ENCODE data around the gene DPM2. TPM values are rescaled to one million over a fixed set of nuclear protein-coding genes. Genes with fewer than 3 reads are reported as not detected.
A peak's percentile ranks its signal among the peaks of the same experiment; 100 is the strongest.

DPM2 gene
- total RNA-seq, 4 donors from 2014 or later: 6.7 to 33.1 (median 15.9) TPM

DNA sequence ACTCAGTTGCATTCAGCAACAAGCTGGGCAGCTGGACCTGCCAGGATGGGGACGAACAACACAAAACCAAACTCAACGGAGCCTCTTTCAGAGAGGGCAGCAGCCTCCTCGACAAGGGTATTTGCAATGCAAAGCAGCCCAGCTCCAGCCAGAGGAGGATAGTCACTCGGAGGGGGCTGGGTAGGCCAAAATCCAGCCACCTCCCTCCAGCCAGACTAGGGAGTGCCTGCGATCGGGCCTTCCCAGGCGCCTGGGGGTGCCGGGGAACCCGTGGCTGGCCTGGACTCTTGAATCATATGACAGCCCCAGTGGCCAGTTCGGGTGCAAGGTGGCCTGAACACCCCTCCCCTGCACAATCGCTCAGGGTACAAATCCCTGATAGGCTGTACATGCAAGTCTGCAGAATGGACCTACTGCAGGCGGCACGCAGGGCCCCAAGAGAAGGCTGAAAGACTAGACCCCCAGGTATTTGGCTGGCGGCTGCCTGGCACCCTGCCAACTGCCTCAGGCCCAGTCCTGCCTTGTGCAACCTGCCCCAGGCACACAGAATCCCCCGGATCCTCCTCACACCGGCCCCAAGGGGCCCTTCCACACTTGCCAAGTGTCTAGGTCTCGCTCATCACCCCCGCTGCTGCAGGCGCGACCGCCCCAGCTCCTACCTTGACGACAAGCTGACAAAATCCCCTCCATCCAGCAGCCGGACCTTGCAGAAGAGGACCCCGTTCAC, 41.8 kb upstream of the DPM2 start:
- peak in 1 of 2 donors; percentile 11 for TF ChIP-seq POLR2A (IDR thresholded peaks at IDR 0.05)
- TF ChIP-seq, protein P1, sequence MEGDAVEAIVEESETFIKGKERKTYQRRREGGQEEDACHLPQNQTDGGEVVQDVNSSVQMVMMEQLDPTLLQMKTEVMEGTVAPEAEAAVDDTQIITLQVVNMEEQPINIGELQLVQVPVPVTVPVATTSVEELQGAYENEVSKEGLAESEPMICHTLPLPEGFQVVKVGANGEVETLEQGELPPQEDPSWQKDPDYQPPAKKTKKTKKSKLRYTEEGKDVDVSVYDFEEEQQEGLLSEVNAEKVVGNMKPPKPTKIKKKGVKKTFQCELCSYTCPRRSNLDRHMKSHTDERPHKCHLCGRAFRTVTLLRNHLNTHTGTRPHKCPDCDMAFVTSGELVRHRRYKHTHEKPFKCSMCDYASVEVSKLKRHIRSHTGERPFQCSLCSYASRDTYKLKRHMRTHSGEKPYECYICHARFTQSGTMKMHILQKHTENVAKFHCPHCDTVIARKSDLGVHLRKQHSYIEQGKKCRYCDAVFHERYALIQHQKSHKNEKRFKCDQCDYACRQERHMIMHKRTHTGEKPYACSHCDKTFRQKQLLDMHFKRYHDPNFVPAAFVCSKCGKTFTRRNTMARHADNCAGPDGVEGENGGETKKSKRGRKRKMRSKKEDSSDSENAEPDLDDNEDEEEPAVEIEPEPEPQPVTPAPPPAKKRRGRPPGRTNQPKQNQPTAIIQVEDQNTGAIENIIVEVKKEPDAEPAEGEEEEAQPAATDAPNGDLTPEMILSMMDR (IDR thresholded peaks at IDR 0.05): no peak
- peak overlapping the region; percentile 68 to 75 for H3K4me3 ChIP-seq
- H3K9me3 ChIP-seq: no peaks in the 10 kb centered on the region
- no peaks in the 10 kb centered on the region for H3K27me3 ChIP-seq
- H3K36me3 ChIP-seq: no peaks in the 10 kb centered on the region
- H3K4me1 ChIP-seq: peaks cover 7 to 31% of the 10 kb centered on the region in 2 donors
- intact Hi-C loops (cut with DNase I; ENCODE audit: low total_unique reads): no loop called here
- DNase-seq: peak; percentile 61 to 65
- peak overlapping the region; percentile 86 to 91 for H3K27ac ChIP-seq

DNA sequence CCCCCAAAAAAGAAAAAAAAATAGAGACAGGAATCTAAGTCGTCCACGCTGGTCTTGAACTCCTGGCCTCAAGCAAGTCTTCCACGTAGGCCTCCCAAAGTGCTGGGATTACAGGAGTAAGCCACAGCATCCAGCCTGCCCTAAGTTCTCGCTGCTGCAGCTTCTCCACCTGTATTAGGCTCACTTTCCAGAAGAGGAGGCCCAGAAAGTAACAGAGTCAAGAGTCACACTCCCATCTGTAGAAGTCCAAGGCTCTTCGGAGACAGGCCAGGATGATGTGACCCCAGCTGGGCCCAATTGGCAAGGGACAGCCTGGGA, 41.3 kb upstream of the DPM2 start:
- Histone ChIP-seq H3K9me3 (no peaks in the 10 kb centered on the region), H3K4me1 (peaks cover 7 to 36% of the 10 kb centered on the region in 2 donors), H3K27me3 (no peaks in the 10 kb centered on the region), H3K4me3 (peak overlapping the region; percentile 68 to 75), H3K27ac (peak overlapping the region; percentile 86 to 91), H3K36me3 (no peaks in the 10 kb centered on the region)
- TF ChIP-seq POLR2A (IDR thresholded peaks at IDR 0.05): no peak
- TF ChIP-seq, protein P1 (IDR thresholded peaks at IDR 0.05): no peak
- intact Hi-C loops (cut with DNase I; ENCODE audit: low total_unique reads): no loop called here
- DNase-seq: peak in 1 of 2 donors; percentile 30

DNA sequence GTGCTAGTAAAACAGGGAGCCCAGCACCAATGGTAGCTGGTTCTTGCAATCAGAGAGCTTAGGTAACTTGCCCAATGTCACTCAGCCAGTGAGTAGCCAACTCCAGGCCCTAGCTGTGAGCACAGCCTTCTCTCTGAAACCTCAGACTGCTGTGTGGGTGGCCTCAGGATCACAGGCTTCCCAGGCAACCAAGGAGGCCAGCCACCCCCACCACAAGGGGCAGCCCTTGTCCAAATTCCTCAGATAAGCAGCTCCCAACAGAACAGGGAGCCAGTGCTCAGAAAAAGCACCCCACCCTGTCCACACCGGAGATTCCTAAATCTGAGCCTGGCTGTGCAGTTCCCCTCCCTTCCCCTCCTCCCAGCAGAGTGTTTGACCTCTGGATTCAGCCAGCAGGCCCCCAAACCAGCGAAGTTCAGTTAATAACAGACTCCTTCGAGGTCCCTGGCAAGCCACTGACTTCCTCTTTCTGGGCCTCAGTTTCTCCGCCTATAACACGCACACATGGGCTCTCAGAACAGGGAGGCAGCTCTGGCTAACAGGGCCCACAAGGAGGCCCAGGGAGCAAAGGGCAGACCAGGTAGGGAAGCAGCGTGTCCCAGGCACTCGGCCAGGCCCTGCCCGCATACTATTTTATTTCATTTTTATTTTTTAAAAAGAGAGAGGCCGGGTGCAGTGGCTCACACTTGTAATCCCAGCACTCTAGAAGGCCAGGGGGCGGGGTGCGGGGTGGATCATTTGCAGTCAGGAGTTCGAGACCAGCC, 40.4 kb upstream of the DPM2 start:
- Histone ChIP-seq H3K36me3 (no peaks in the 10 kb centered on the region), H3K4me1 (peaks cover 14 to 45% of the 10 kb centered on the region in 2 donors), H3K27me3 (no peaks in the 10 kb centered on the region), H3K4me3 (peak overlapping the region; percentile 68 to 75), H3K9me3 (no peaks in the 10 kb centered on the region), H3K27ac (peak overlapping the region; percentile 86 to 91)
- peak; percentile 79 to 83 for DNase-seq
- intact Hi-C loops (cut with DNase I; ENCODE audit: low total_unique reads): no loop called here
- TF ChIP-seq, protein P1 (IDR thresholded peaks at IDR 0.05): peak in 3 of 4 experiments; percentile 10 to 39 (median 11)
- no peak for TF ChIP-seq POLR2A (IDR thresholded peaks at IDR 0.05)

DNA sequence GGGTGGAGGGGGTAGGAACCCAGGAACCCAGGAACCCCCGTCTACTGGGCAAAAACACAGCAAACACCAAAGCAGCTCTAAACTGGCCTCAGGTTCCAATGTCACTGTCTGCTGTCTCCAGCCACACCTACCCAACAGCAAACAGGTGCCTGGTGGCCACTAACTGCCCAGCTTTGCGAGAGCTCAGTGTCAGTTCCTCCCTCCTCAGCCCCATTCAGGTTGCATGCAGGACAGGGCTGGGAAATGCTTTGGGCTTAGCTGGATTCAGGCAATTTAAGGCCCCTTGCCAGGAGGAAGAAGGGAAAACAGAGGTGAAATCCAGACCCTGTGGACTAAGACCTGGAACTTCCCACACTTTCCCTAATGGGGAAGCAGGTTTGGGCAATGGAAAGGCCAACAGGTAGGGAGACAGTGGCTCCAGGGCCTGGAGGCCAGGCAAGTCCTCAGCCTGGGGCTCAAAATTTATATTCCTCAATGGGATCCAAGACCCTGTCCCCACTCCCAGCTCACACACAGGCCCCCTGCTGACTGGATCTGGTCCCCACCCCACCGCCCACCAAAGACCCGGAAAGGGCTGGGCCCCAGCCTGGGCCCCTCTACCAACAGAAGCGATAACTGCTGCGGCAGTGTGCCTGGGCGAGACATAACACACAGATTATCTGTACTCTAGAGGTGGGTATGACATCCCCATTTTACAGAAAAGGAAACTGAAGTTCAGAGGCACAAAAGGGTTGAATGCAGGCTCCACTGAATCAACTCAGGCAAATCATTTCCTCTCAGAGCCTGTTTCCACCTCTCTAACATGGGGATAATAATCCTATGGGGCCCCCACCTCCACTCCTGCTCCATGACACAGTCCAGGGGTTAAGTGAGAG, 39.6 kb upstream of the DPM2 start:
- TF ChIP-seq, protein P1 (IDR thresholded peaks at IDR 0.05): no peak
- H3K36me3 ChIP-seq: no peaks in the 10 kb centered on the region
- H3K4me3 ChIP-seq: peak overlapping the region; percentile 68 to 75
- no peak for DNase-seq
- peak overlapping the region; percentile 86 to 91 for H3K27ac ChIP-seq
- intact Hi-C loops (cut with DNase I; ENCODE audit: low total_unique reads): no loop called here
- peaks cover 15 to 52% of the 10 kb centered on the region in 2 donors for H3K4me1 ChIP-seq
- no peaks in the 10 kb centered on the region for H3K27me3 ChIP-seq
- no peaks in the 10 kb centered on the region for H3K9me3 ChIP-seq

All from uterus (tissue), 4 donors.